ENCODE results near the gene CDH12.

GRCh38 chr5:22050931-22051330 lies 802.2 kb downstream of the CDH12 start:
- TF ChIP-seq SIN3A (IDR thresholded peaks at IDR 0.05; ENCODE audit: borderline replicate concordance, insufficient read depth, low read length) (no peak), TAF1 (IDR thresholded peaks at IDR 0.05; ENCODE audit: borderline replicate concordance, insufficient read depth, low read length) (no peak), REST (IDR thresholded peaks at IDR 0.05; ENCODE audit: insufficient read depth in 1 of 2, low read depth in 2 of 2, low read length in 2 of 2) (no peak), POLR2AphosphoS5 (IDR thresholded peaks at IDR 0.05; ENCODE audit: low read depth, low read length) (no peak)

Data from PFSK-1 (cell line).